ENCODE data around the gene FGF14. TPM values are rescaled to one million over a fixed set of nuclear protein-coding genes. Genes with fewer than 3 reads are reported as not detected.

The FGF14 gene
- total and polyA plus RNA-seq, 3 donors from 2014 or later, result 0.56 to 4.5 (median 1.7) TPM

GRCh38 chr13:102091231-102091630 lies 310.6 kb downstream of the FGF14 start:
- H3K9me3 ChIP-seq, result no peaks in the 10 kb centered on the region
- 58 to 73% methylated on average over 3 of the region's 3 CpGs for WGBS, 2 donors
- intact Hi-C loops (cut with DNase I; ENCODE audit: low total_unique reads), result no loop called here

GRCh38 chr13:102090532-102090931 lies 311.3 kb downstream of the FGF14 start:
- TF ChIP-seq CTCF (IDR thresholded peaks at IDR 0.05) (no peak), POLR2A (IDR thresholded peaks at IDR 0.05) (no peak)
- H3K36me3 ChIP-seq (ENCODE audit: low read depth, missing control alignments), result no peaks in the 10 kb centered on the region
- no peaks in the 10 kb centered on the region for H3K9me3 ChIP-seq
- H3K27me3 ChIP-seq, result no peaks in the 10 kb centered on the region
- intact Hi-C loops (cut with DNase I; ENCODE audit: low total_unique reads), result no loop called here
- H3K27ac ChIP-seq, result no peak overlapping the region
- no peak overlapping the region for H3K4me3 ChIP-seq
- 94% methylated on average over 8 of the region's 8 CpGs for WGBS, 2 donors
- DNase-seq, result no peak
- H3K4me1 ChIP-seq, result no peaks in the 10 kb centered on the region

More at GRCh38 chr13:102091231-102091630, 310.6 kb downstream of the FGF14 start:
- no peak for DNase-seq
- no peaks in the 10 kb centered on the region for H3K36me3 ChIP-seq (ENCODE audit: low read depth, missing control alignments)
- no peak overlapping the region for H3K4me3 ChIP-seq
- no peaks in the 10 kb centered on the region for H3K27me3 ChIP-seq
- no peak for TF ChIP-seq POLR2A (IDR thresholded peaks at IDR 0.05)
- TF ChIP-seq CTCF (IDR thresholded peaks at IDR 0.05), result no peak
- H3K4me1 ChIP-seq, result no peaks in the 10 kb centered on the region
- no peak overlapping the region for H3K27ac ChIP-seq

- Histone ChIP-seq H3K27me3 (no peaks in the 10 kb centered on the region), H3K27ac (no peak overlapping the region), H3K4me1 (no peaks in the 10 kb centered on the region), H3K4me3 (no peak overlapping the region), H3K36me3 (ENCODE audit: low read depth, missing control alignments) (no peaks in the 10 kb centered on the region), H3K9me3 (no peaks in the 10 kb centered on the region)
- TF ChIP-seq POLR2A (IDR thresholded peaks at IDR 0.05), result no peak
- TF ChIP-seq CTCF (IDR thresholded peaks at IDR 0.05), result no peak
- no peak for DNase-seq
- intact Hi-C loops (cut with DNase I; ENCODE audit: low total_unique reads), result no loop called here
Observed at GRCh38 chr13:102089722-102090121, 312.1 kb downstream of the FGF14 start.

- Histone ChIP-seq H3K36me3 (ENCODE audit: low read depth, missing control alignments) (no peaks in the 10 kb centered on the region), H3K9me3 (no peaks in the 10 kb centered on the region), H3K27ac (no peak overlapping the region), H3K4me1 (no peaks in the 10 kb centered on the region), H3K4me3 (no peak overlapping the region), H3K27me3 (no peaks in the 10 kb centered on the region)
- DNase-seq, result no peak
- TF ChIP-seq POLR2A (IDR thresholded peaks at IDR 0.05) (no peak), CTCF (IDR thresholded peaks at IDR 0.05) (no peak)
- intact Hi-C loops (cut with DNase I; ENCODE audit: low total_unique reads), result no loop called here
- 40 to 46% methylated on average over 2 of the region's 2 CpGs for WGBS, 2 donors
Observed at GRCh38 chr13:102089177-102089576, 312.7 kb downstream of the FGF14 start.

- no peak overlapping the region for H3K4me3 ChIP-seq
- H3K4me1 ChIP-seq, result no peaks in the 10 kb centered on the region
- H3K27me3 ChIP-seq, result no peaks in the 10 kb centered on the region
- H3K36me3 ChIP-seq (ENCODE audit: low read depth, missing control alignments), result no peaks in the 10 kb centered on the region
- TF ChIP-seq POLR2A (IDR thresholded peaks at IDR 0.05) (no peak), CTCF (IDR thresholded peaks at IDR 0.05) (no peak)
- no peak overlapping the region for H3K27ac ChIP-seq
- no peak for DNase-seq
- intact Hi-C loops (cut with DNase I; ENCODE audit: low total_unique reads), result no loop called here
- no peaks in the 10 kb centered on the region for H3K9me3 ChIP-seq
- 74 to 83% methylated on average over 1 of the region's 1 CpG for WGBS, 2 donors
Observed at GRCh38 chr13:102073251-102073650, 328.6 kb downstream of the FGF14 start.
